NCI-H146 (cell line): ENCODE measurements around the gene CHST10.
"Not testable (repeated sequence)": the region's sequence is repeated elsewhere in the genome, so short reads cannot be mapped to it uniquely, and the experiment has no call there.

Experiments
- DNase-seq: peaks from one replicate; lab custom pipeline; 2025; lab: John Stamatoyannopoulos, UW

The CHST10 gene

GRCh38 chr2:100416935-100417710 lies at the start of gene CHST10:
TSS of gene CHST10 (minus strand) at chr2:100417668. CDS start at chr2:100406675, 10,993 bp downstream.
- DNase-seq = peak; percentile 82

- no peak for DNase-seq
Observed at GRCh38 chr2:100460904-100461530, 43.5 kb upstream of the CHST10 start.

GRCh38 chr2:100456357-100456756 lies 38.9 kb upstream of the CHST10 start:
- DNase-seq = not testable (repeated sequence)

- DNase-seq = no peak
Observed at GRCh38 chr2:100453853-100454252, 36.4 kb upstream of the CHST10 start.

GRCh38 chr2:100451734-100452133 lies 34.3 kb upstream of the CHST10 start:
- DNase-seq = no peak

- DNase-seq = no peak
Observed at GRCh38 chr2:100451092-100451491, 33.6 kb upstream of the CHST10 start.

GRCh38 chr2:100446696-100447095 lies 29.2 kb upstream of the CHST10 start:
- no peak for DNase-seq

- no peak for DNase-seq
Observed at GRCh38 chr2:100437751-100438150, 20.3 kb upstream of the CHST10 start.

- DNase-seq = no peak
Observed at GRCh38 chr2:100429726-100430125, 12.3 kb upstream of the CHST10 start.

- peak; percentile 66 for DNase-seq
Observed at GRCh38 chr2:100427627-100428258, 10.3 kb upstream of the CHST10 start.

- DNase-seq = no peak
Observed at GRCh38 chr2:100427111-100427510, 9.6 kb upstream of the CHST10 start.

GRCh38 chr2:100426384-100426720 lies 8.9 kb upstream of the CHST10 start:
- DNase-seq = no peak

GRCh38 chr2:100425573-100426383 lies 8.3 kb upstream of the CHST10 start:
- DNase-seq = no peak

- no peak for DNase-seq
Observed at GRCh38 chr2:100425107-100425506, 7.6 kb upstream of the CHST10 start.

- DNase-seq = no peak
Observed at GRCh38 chr2:100424277-100424875, 6.9 kb upstream of the CHST10 start.

- no peak for DNase-seq
Observed at GRCh38 chr2:100423631-100424030, 6.2 kb upstream of the CHST10 start.

GRCh38 chr2:100422320-100423055 lies 5.0 kb upstream of the CHST10 start:
- DNase-seq = peak; percentile 28

GRCh38 chr2:100419915-100420314 lies 2.4 kb upstream of the CHST10 start:
- no peak for DNase-seq

GRCh38 chr2:100418406-100418962 lies 1.0 kb upstream of the CHST10 start:
- DNase-seq = no peak

GRCh38 chr2:100417711-100418124 lies 250 bp upstream of the CHST10 start:
- no peak for DNase-seq

GRCh38 chr2:100416397-100416934 lies 1.0 kb downstream of the CHST10 start:
- no peak for DNase-seq
